ENCODE results near the gene VIPAS39. TPM values are rescaled to one million over a fixed set of nuclear protein-coding genes. Genes with fewer than 3 reads are reported as not detected.

The VIPAS39 gene
- total RNA-seq, 1 donor = 34.0 TPM

DNA sequence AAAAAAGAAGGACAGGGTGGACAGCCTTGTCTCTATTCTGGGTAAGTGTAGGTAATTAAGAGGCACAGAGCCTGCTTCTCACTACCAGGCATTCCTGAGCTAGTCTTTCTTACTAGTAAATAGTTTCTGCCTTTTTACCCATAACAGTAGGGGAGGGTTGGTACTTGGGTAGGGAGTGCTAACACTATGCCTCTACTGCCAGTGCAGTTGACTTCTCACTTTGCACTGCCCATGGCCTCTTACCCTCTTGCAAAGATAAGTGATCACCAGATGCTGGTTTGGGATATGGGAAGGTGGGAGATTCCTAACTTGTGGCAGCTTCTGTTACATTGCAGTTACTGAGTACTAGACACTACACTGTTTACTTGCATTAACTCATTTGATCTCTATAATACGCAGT is 12.1 kb upstream of the VIPAS39 start:
- Histone ChIP-seq H3K79me2 (ENCODE audit: insufficient read depth, low read length) (no peaks in the 10 kb centered on the region), H3K4me1 (ENCODE audit: insufficient read depth, low read length) (no peaks in the 10 kb centered on the region), H3K27ac (ENCODE audit: low read depth, low read length) (no peak overlapping the region), H3K27me3 (ENCODE audit: insufficient read depth, low read length) (peaks cover 9% of the 10 kb centered on the region), H3K9me3 (ENCODE audit: low read depth, low read length) (no peaks in the 10 kb centered on the region), H2AFZ (ENCODE audit: low read length) (no peak overlapping the region), H4K20me1 (ENCODE audit: insufficient read depth, low read length) (no peaks in the 10 kb centered on the region), H3K4me2 (ENCODE audit: insufficient read depth, low read length) (no peak overlapping the region), H3K4me3 (ENCODE audit: insufficient read depth, low read length) (no peak overlapping the region), H3K36me3 (ENCODE audit: insufficient read depth, low read length) (peaks cover 44% of the 10 kb centered on the region)
- TF ChIP-seq, protein P1, sequence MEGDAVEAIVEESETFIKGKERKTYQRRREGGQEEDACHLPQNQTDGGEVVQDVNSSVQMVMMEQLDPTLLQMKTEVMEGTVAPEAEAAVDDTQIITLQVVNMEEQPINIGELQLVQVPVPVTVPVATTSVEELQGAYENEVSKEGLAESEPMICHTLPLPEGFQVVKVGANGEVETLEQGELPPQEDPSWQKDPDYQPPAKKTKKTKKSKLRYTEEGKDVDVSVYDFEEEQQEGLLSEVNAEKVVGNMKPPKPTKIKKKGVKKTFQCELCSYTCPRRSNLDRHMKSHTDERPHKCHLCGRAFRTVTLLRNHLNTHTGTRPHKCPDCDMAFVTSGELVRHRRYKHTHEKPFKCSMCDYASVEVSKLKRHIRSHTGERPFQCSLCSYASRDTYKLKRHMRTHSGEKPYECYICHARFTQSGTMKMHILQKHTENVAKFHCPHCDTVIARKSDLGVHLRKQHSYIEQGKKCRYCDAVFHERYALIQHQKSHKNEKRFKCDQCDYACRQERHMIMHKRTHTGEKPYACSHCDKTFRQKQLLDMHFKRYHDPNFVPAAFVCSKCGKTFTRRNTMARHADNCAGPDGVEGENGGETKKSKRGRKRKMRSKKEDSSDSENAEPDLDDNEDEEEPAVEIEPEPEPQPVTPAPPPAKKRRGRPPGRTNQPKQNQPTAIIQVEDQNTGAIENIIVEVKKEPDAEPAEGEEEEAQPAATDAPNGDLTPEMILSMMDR (IDR thresholded peaks at IDR 0.05; ENCODE audit: extremely low read depth, low read depth, low read length) = no peak
- no peak for DNase-seq (ENCODE audit: insufficient read length, low spot score, missing footprints)

DNA sequence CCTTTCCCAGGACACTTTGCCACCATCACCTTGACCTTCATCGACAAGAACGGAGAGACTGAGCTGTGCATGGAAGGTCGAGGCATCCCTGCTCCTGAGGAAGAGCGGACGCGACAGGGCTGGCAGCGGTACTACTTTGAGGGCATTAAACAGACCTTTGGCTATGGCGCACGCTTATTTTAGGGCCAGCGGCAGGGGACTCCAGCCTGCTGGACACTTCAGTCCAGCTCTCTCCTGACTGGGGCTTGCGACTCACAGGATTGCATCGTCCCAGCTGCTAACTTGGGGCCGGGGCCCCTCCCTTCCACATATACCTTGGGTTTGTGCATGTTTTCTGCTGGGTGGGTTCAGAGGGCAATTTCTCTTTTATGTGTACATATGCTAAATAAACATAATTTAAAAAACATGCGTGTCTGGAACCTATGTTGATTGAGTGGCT is 11.7 kb upstream of the VIPAS39 start:
- H3K79me2 ChIP-seq (ENCODE audit: insufficient read depth, low read length) = no peaks in the 10 kb centered on the region
- H3K36me3 ChIP-seq (ENCODE audit: insufficient read depth, low read length) = peaks cover 49% of the 10 kb centered on the region
- no peak overlapping the region for H2AFZ ChIP-seq (ENCODE audit: low read length)
- H3K27me3 ChIP-seq (ENCODE audit: insufficient read depth, low read length) = peaks cover 5% of the 10 kb centered on the region
- no peak for DNase-seq (ENCODE audit: insufficient read length, low spot score, missing footprints)
- H3K27ac ChIP-seq (ENCODE audit: low read depth, low read length) = no peak overlapping the region
- H3K4me1 ChIP-seq (ENCODE audit: insufficient read depth, low read length) = no peaks in the 10 kb centered on the region
- no peak overlapping the region for H3K4me2 ChIP-seq (ENCODE audit: insufficient read depth, low read length)
- H4K20me1 ChIP-seq (ENCODE audit: insufficient read depth, low read length) = peaks cover 3% of the 10 kb centered on the region
- H3K9me3 ChIP-seq (ENCODE audit: low read depth, low read length) = no peaks in the 10 kb centered on the region
- H3K4me3 ChIP-seq (ENCODE audit: insufficient read depth, low read length) = no peak overlapping the region
- TF ChIP-seq, protein P1 (IDR thresholded peaks at IDR 0.05; ENCODE audit: extremely low read depth, low read depth, low read length) = no peak

DNA sequence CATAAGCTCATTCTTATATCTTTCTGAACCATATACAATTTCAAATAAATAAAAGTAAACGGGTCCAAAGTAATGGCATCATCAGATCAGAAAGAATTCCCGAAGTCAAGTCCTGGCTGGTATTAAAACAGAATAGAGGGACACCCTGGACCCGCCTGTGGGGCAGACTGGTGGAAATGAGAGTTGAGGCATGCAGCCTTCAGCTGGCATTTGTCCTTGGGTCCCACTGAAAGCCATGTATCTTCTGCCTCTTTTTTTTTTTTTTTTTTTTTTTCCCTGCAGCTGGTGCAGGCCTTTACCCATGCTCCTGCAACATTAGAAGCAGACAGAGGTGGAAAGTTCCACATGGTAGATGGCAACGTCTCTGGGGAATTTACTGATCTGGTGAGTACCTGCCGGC is 10.4 kb upstream of the VIPAS39 start:
- TF ChIP-seq, protein P1 (IDR thresholded peaks at IDR 0.05; ENCODE audit: extremely low read depth, low read depth, low read length) = no peak
- H2AFZ ChIP-seq (ENCODE audit: low read length) = no peak overlapping the region
- no peak overlapping the region for H3K4me3 ChIP-seq (ENCODE audit: insufficient read depth, low read length)
- H3K4me1 ChIP-seq (ENCODE audit: insufficient read depth, low read length) = no peaks in the 10 kb centered on the region
- peaks cover 3% of the 10 kb centered on the region for H4K20me1 ChIP-seq (ENCODE audit: insufficient read depth, low read length)
- no peak overlapping the region for H3K27ac ChIP-seq (ENCODE audit: low read depth, low read length)
- no peaks in the 10 kb centered on the region for H3K9me3 ChIP-seq (ENCODE audit: low read depth, low read length)
- DNase-seq (ENCODE audit: insufficient read length, low spot score, missing footprints) = no peak
- no peaks in the 10 kb centered on the region for H3K27me3 ChIP-seq (ENCODE audit: insufficient read depth, low read length)
- H3K79me2 ChIP-seq (ENCODE audit: insufficient read depth, low read length) = no peaks in the 10 kb centered on the region
- no peak overlapping the region for H3K4me2 ChIP-seq (ENCODE audit: insufficient read depth, low read length)
- peaks cover 61% of the 10 kb centered on the region for H3K36me3 ChIP-seq (ENCODE audit: insufficient read depth, low read length)

DNA sequence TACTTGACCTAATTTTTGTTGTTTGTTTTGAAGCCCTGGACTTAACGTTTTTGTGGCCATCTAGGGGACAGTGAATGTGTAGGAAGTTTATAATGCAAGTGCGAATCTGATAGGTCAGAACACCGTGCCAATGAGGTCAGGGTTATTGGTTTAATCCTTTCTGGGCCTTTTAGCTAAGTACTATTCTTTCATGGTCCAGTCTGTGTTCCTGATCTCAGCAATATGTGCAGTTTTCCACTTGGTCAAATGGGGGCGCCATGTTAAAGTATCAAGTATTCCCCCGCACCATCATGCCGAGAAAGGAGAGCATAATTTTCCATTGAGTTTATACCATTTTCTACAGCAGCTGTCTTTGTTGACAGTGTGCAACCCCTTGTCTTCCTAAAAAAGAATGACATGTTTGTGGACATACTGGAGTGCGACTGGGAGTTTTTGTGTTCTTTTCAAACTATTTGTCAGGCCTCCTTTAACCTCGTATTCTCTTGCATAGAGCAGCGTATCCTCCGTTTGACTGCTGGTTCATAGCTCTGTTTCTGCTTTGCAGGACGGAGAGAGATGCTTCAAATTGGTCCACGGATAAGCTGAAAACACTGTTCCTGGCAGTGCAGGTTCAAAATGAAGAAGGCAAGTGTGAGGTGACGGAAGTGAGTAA is 1.8 kb upstream of the VIPAS39 start:
- no peaks in the 10 kb centered on the region for H3K9me3 ChIP-seq (ENCODE audit: low read depth, low read length)
- H2AFZ ChIP-seq (ENCODE audit: low read length) = no peak overlapping the region
- peak overlapping the region; percentile 82 for H3K27ac ChIP-seq (ENCODE audit: low read depth, low read length)
- peaks cover 26% of the 10 kb centered on the region for H4K20me1 ChIP-seq (ENCODE audit: insufficient read depth, low read length)
- H3K79me2 ChIP-seq (ENCODE audit: insufficient read depth, low read length) = peaks cover 65% of the 10 kb centered on the region
- H3K36me3 ChIP-seq (ENCODE audit: insufficient read depth, low read length) = peaks cover 43% of the 10 kb centered on the region
- peak overlapping the region; percentile 97 for H3K4me2 ChIP-seq (ENCODE audit: insufficient read depth, low read length)
- H3K4me3 ChIP-seq (ENCODE audit: insufficient read depth, low read length) = peak overlapping the region; percentile 85
- H3K4me1 ChIP-seq (ENCODE audit: insufficient read depth, low read length) = peaks cover 20% of the 10 kb centered on the region
- TF ChIP-seq, protein P1 (IDR thresholded peaks at IDR 0.05; ENCODE audit: extremely low read depth, low read depth, low read length) = peak; percentile 77
- peak; percentile 90 for DNase-seq (ENCODE audit: insufficient read length, low spot score, missing footprints)
- H3K27me3 ChIP-seq (ENCODE audit: insufficient read depth, low read length) = no peaks in the 10 kb centered on the region

Measured in osteoblast (primary cell).